NOMO-1 treated with dmso at 0.1 percent for 144 hours (cell line): Measurements from ENCODE around the gene SLC35G4.
"Not testable (repeated sequence)": the region's sequence is repeated elsewhere in the genome, so short reads cannot be mapped to it uniquely, and the experiment has no call there.

Experiments
- DNase-seq: peaks from one replicate; lab custom pipeline; 2025; ENCODE audit not compliant: unreplicated experiment; lab: John Stamatoyannopoulos, UW

SLC35G4 gene

GRCh38 chr18:11613611-11614010 is 4.2 kb downstream of the SLC35G4 start:
- not testable (repeated sequence) for DNase-seq

GRCh38 chr18:11614042-11614441 is 4.6 kb downstream of the SLC35G4 start:
- DNase-seq: not testable (repeated sequence)

GRCh38 chr18:11614981-11615380 is 5.6 kb downstream of the SLC35G4 start:
- not testable (repeated sequence) for DNase-seq

GRCh38 chr18:11647310-11647709 is 37.9 kb downstream of the SLC35G4 start:
- not testable (repeated sequence) for DNase-seq

- DNase-seq: not testable (repeated sequence)
Measured at GRCh38 chr18:11647804-11648203, 38.4 kb downstream of the SLC35G4 start.

- no peak for DNase-seq
Measured at GRCh38 chr18:11649839-11650238, 40.4 kb downstream of the SLC35G4 start.

- no peak for DNase-seq
Measured at GRCh38 chr18:11651899-11652298, 42.5 kb downstream of the SLC35G4 start.

GRCh38 chr18:11653521-11653920 is 44.1 kb downstream of the SLC35G4 start:
- no peak for DNase-seq

GRCh38 chr18:11654736-11655605 is 45.6 kb downstream of the SLC35G4 start:
- no peak for DNase-seq

- DNase-seq: no peak
Measured at GRCh38 chr18:11655606-11655932, 46.2 kb downstream of the SLC35G4 start.

- no peak for DNase-seq
Measured at GRCh38 chr18:11657152-11657551, 47.8 kb downstream of the SLC35G4 start.

GRCh38 chr18:11657554-11657953 is 48.2 kb downstream of the SLC35G4 start:
- no peak for DNase-seq

- no peak for DNase-seq
Measured at GRCh38 chr18:11658019-11658418, 48.6 kb downstream of the SLC35G4 start.

- no peak for DNase-seq
Measured at GRCh38 chr18:11658989-11659388, 49.6 kb downstream of the SLC35G4 start.
